HEK293 (cell line): Measurements from ENCODE around the gene EXD3.

Source experiments
- CTCF ChIA-PET: fragments of 350-600 bp; formaldehyde crosslinking; extraction: SDS; loops from one replicate; lab custom pipeline; 2021; ENCODE audit warnings: antibody characterized with exemption; lab: Yijun Ruan, JAX
- POLR2A ChIA-PET: fragments of 300-600 bp; formaldehyde crosslinking; extraction: SDS; loops from one replicate; lab custom pipeline; 2020; ENCODE audit warnings: antibody characterized with exemption, inconsistent platforms; lab: Yijun Ruan, JAX
- H3K27ac ChIP-seq: fragments of 200-500 bp; sonication (Bioruptor generic); 2 replicates; pipeline ENCODE4 v1.5.1; 2014; ENCODE audit warnings: low read depth, low read length, control low read depth, inconsistent platforms; ENCODE audit errors: extremely low read depth
- H3K36me3 ChIP-seq, 2 experiments: fragments of 200-500 bp in 1 of 2; sonication (Bioruptor generic) in 1 of 2; 1 replicate in 1 of 2; 2 replicates in 1 of 2; pipeline ENCODE4 v1.5.1; 2014 to 2017; ENCODE audit warnings: inconsistent platforms in 2 of 2, low read length in 2 of 2; ENCODE audit not compliant: control insufficient read depth in 2 of 2, insufficient read depth in 1 of 2
- H3K4me1 ChIP-seq: fragments of 200-500 bp; sonication (Bioruptor generic); 2 replicates; pipeline ENCODE4 v1.5.1; 2014; ENCODE audit warnings: mild to moderate bottlenecking, low read length, inconsistent platforms; ENCODE audit not compliant: control insufficient read depth, insufficient read depth
- H3K4me3 ChIP-seq: 2 replicates; pipeline ENCODE4 v1.5.1; 2011; ENCODE audit warnings: low read depth, mild to moderate bottlenecking, control low read depth, low read length, moderate library complexity
- H3K9me3 ChIP-seq: fragments of 200-500 bp; sonication (Bioruptor generic); 2 replicates; pipeline ENCODE4 v1.5.1; 2014; ENCODE audit warnings: low read depth, low read length, inconsistent platforms; ENCODE audit not compliant: control insufficient read depth, insufficient read depth
- CTCF ChIP-seq: fragments of 450-650 bp; formaldehyde crosslinking; IDR thresholded peaks from 2 replicates; pipeline ENCODE4 v1.5.1; 2016; ENCODE audit warnings: missing biosample characterization, missing genetic modification characterization
- EGR2 ChIP-seq: fragments of 450-650 bp; formaldehyde crosslinking; IDR thresholded peaks from 2 replicates; pipeline ENCODE4 v1.5.1; 2016; ENCODE audit warnings: low read depth, missing biosample characterization, missing genetic modification characterization
- GLIS2 ChIP-seq: fragments of 450-650 bp; formaldehyde crosslinking; IDR thresholded peaks from 2 replicates; pipeline ENCODE4 v1.5.1; 2016; ENCODE audit warnings: missing biosample characterization, missing genetic modification characterization
- KLF17 ChIP-seq: fragments of 450-650 bp; formaldehyde crosslinking; IDR thresholded peaks from 2 replicates; pipeline ENCODE4 v1.5.1; 2016; ENCODE audit warnings: missing biosample characterization, missing genetic modification characterization
- KLF8 ChIP-seq: fragments of 450-650 bp; formaldehyde crosslinking; IDR thresholded peaks from 2 replicates; pipeline ENCODE4 v1.5.1; 2016; ENCODE audit warnings: missing biosample characterization, missing genetic modification characterization
- PATZ1 ChIP-seq: fragments of 450-650 bp; formaldehyde crosslinking; IDR thresholded peaks from 2 replicates; pipeline ENCODE4 v1.5.1; 2016; ENCODE audit warnings: missing biosample characterization, missing genetic modification characterization
- ZBTB6 ChIP-seq: fragments of 450-650 bp; formaldehyde crosslinking; IDR thresholded peaks from 2 replicates; pipeline ENCODE4 v1.5.1; 2017; ENCODE audit warnings: missing biosample characterization, missing genetic modification characterization
- ZNF423 ChIP-seq: fragments of 450-650 bp; formaldehyde crosslinking; IDR thresholded peaks from 2 replicates; pipeline ENCODE4 v1.5.1; 2016; ENCODE audit warnings: missing biosample characterization, missing genetic modification characterization
- ZNF600 ChIP-seq: fragments of 450-650 bp; formaldehyde crosslinking; IDR thresholded peaks from 2 replicates; pipeline ENCODE4 v1.5.1; 2016; ENCODE audit warnings: missing biosample characterization, missing genetic modification characterization
- ZSCAN16 ChIP-seq: fragments of 450-650 bp; formaldehyde crosslinking; IDR thresholded peaks from 2 replicates; pipeline ENCODE4 v1.5.1; 2016; ENCODE audit warnings: missing biosample characterization, missing genetic modification characterization
- TF ChIP-seq, protein P1 (sequence below): fragments of 450-650 bp; formaldehyde crosslinking; IDR thresholded peaks from 2 replicates; pipeline ENCODE4 v1.5.1; 2016; ENCODE audit warnings: missing biosample characterization, missing genetic modification characterization

The EXD3 gene

DNA sequence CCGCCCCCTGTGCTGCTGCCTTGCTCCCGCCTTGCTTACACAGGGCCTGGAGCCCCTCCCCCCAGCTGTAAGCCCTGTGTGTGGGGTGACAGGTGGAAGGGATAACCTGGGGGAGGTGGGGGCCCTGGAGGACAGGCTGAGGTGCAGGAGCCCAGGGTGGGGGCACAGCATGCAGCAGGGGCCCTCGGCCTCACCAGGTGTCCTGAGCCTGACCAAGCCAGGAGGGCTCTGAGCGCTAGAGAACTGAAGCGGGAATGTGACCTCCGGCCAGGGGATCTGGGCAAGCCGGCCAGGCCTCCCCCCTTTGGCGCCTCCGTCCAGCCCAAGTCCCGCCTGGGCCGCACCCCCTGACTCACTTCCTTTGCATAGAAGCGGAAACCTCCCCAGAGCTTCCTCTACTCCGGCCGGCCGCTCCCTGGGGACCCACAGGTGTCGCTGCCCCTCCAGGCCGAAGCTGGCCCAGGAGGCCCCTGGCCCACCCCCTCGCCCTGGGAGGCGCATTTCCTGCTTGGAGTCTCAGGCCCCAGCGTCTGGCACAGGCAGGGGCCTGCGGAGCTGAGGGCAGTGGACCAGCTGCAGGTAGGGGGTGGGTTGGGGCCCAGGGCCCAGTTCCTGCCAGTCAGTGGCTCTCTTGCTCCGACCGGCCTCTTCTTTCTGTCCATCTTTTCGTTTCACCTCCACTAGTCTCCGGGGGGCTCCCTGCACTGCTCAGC lies 145.5 kb downstream of the EXD3 start, which contains the start of gene TOR4A:
Gene TOR4A, plus strand, starts transcription at position 398 of the 713 bp plus-strand sequence. CDS start 964 bp downstream, outside the sequence.
- Histone ChIP-seq H3K27ac (no peak within 1 kb of the TSS; the same call in 1 of the 2 replicates), H3K36me3 (peaks cover 0 to 20% of the 10 kb centered on the region in 2 experiments; a peak in 1 of 3 replicates), H3K9me3 (no peaks in the 10 kb centered on the region), H3K4me3 (peak within 1 kb of the TSS; percentile 43), H3K4me1 (0 out of 2 replicates have a peak, but pooled peaks cover 4% of the 10 kb centered on the region)
- CTCF ChIA-PET: interaction anchor here (1.0 to 2.3 kb wide), 3 partner anchors 9 to 50 kb away, joined by 4 to 12 read pairs (median 6); partner anchors contain the start of gene RNF224
- POLR2A ChIA-PET: interaction anchor here (0.5 to 1.6 kb wide), 7 partner anchors 8 to 478 kb away, joined by 3 to 12 read pairs (median 4); partner anchors contain the start of genes NRARP, SSNA1 and TUBB4B
- TF ChIP-seq PATZ1 (tag by site-specific recombination): peak; percentile 6; the same call in 1 of the 2 replicates
- no peak for TF ChIP-seq ZNF423 (tag by site-specific recombination)

DNA sequence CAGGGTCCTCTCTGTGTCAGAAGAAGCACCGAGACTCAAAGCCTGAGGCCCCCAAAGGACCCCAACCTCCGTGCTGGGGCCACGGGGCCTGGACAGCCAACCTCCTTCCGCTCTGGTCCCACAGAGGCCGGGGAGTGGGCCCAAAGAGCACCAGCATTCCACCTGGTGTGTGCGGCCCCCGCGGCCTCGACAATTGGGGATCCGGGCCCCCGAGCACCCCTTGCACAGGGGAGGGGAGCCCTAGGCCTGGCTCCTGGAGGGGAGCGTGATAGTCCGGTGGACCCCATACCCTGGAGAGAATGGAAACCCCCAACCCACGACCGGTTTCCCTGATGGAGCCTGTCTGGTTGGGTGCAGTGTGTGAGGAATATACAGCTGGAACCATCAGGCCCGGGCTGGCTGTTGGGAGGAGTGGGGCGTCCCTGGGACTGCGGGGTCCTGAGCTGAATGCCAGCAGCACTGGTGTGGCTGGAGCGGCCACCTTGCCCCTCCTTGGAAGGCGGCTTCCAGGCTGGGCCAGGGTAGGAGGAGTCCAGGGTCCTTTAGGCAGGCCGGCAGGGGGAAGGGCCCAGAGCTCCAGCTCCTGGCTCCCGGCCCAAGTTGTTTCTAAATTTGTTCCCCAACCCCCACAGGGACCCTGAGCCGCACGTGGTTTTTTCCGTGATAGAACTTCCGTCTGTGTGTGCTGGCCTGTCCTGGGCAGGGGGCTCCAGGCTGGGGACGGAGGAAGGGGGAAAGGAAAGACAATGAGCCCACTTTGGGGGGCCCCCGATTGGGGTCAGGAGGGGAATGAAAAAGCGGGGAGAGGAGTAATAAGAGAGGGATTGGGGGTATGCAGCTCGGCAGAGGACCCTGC lies 146.3 kb downstream of the EXD3 start:
- Histone ChIP-seq H3K36me3 (peaks cover 0 to 27% of the 10 kb centered on the region in 2 experiments; a peak in 1 of 3 replicates), H3K27ac (no peak overlapping the region; the same call in 1 of the 2 replicates), H3K4me3 (peak overlapping the region; percentile 43), H3K4me1 (0 out of 2 replicates have a peak, but pooled peaks cover 4% of the 10 kb centered on the region), H3K9me3 (no peaks in the 10 kb centered on the region)
- ChIA-PET CTCF (interaction anchor here (0.6 to 2.3 kb wide), 5 partner anchors 10 to 234 kb away, joined by 3 to 12 read pairs (median 5); partner anchors contain the start of gene RNF224), POLR2A (interaction anchor here (0.5 to 1.6 kb wide), 7 partner anchors 25 to 477 kb away, joined by 3 to 12 read pairs (median 4); partner anchors contain the start of genes NRARP, SSNA1 and TUBB4B)
- TF ChIP-seq ZSCAN16 (tag by site-specific recombination): no peak
- 0 out of 2 replicates have a peak, but pooled peaks have one; percentile 21 for TF ChIP-seq ZBTB6 (tag by site-specific recombination)
- TF ChIP-seq GLIS2 (tag by site-specific recombination): peak; percentile 57; the same call in 1 of the 2 replicates
- peak; percentile 34; the same call in 1 of the 2 replicates for TF ChIP-seq PATZ1 (tag by site-specific recombination)

- Histone ChIP-seq H3K4me1 (0 out of 2 replicates have a peak, but pooled peaks cover 4% of the 10 kb centered on the region), H3K36me3 (peaks cover 0 to 32% of the 10 kb centered on the region in 2 experiments; a peak in 1 of 3 replicates), H3K9me3 (no peaks in the 10 kb centered on the region), H3K27ac (no peak overlapping the region), H3K4me3 (no peak overlapping the region)
- ChIA-PET POLR2A (interaction anchor here (0.5 to 0.8 kb wide), 3 partner anchors 8 to 39 kb away, joined by 3 to 5 read pairs (median 3); no protein-coding TSS in a partner anchor), CTCF (interaction anchor here (0.6 to 2.3 kb wide), 4 partner anchors 11 to 235 kb away, joined by 3 to 12 read pairs (median 6); partner anchors contain the start of gene RNF224)
- TF ChIP-seq EGR2 (tag by site-specific recombination) (peak; percentile 49; the same call in 1 of the 2 replicates), KLF17 (tag by site-specific recombination) (no peak), KLF8 (tag by site-specific recombination) (0 out of 2 replicates have a peak, but pooled peaks have one; percentile 14), CTCF (0 out of 2 replicates have a peak, but pooled peaks have one; percentile 39), ZNF600 (tag by site-specific recombination) (peak; percentile 28; the same call in 1 of the 2 replicates)
- TF ChIP-seq, protein P1, sequence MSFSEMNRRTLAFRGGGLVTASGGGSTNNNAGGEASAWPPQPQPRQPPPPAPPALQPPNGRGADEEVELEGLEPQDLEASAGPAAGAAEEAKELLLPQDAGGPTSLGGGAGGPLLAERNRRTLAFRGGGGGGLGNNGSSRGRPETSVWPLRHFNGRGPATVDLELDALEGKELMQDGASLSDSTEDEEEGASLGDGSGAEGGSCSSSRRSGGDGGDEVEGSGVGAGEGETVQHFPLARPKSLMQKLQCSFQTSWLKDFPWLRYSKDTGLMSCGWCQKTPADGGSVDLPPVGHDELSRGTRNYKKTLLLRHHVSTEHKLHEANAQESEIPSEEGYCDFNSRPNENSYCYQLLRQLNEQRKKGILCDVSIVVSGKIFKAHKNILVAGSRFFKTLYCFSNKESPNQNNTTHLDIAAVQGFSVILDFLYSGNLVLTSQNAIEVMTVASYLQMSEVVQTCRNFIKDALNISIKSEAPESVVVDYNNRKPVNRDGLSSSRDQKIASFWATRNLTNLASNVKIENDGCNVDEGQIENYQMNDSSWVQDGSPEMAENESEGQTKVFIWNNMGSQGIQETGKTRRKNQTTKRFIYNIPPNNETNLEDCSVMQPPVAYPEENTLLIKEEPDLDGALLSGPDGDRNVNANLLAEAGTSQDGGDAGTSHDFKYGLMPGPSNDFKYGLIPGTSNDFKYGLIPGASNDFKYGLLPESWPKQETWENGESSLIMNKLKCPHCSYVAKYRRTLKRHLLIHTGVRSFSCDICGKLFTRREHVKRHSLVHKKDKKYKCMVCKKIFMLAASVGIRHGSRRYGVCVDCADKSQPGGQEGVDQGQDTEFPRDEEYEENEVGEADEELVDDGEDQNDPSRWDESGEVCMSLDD (tag by site-specific recombination): peak; percentile 24; the same call in 1 of the 2 replicates
Observed at GRCh38 chr9:137275588-137276472, 147.1 kb downstream of the EXD3 start.
